Retinal pigment epithelial cell (primary cell): ENCODE data around the gene NR2F6.

ENCODE experiments used
- DNase-seq: peaks from one replicate; pipeline ENCODE4 v3.0.0-alpha.2; 2010; ENCODE audit warnings: low read depth
- H3K4me3 ChIP-seq: 2 replicates; pipeline ENCODE4 v1.5.1; 2011; ENCODE audit warnings: mild to moderate bottlenecking, low read length, control low read depth, moderate library complexity
- TF ChIP-seq, protein P1 (sequence below): conservative IDR thresholded peaks from 2 replicates; pipeline ENCODE4 v1.5.1; 2011; ENCODE audit warnings: low read depth, low read length, control low read depth, inconsistent platforms

The NR2F6 gene

DNA sequence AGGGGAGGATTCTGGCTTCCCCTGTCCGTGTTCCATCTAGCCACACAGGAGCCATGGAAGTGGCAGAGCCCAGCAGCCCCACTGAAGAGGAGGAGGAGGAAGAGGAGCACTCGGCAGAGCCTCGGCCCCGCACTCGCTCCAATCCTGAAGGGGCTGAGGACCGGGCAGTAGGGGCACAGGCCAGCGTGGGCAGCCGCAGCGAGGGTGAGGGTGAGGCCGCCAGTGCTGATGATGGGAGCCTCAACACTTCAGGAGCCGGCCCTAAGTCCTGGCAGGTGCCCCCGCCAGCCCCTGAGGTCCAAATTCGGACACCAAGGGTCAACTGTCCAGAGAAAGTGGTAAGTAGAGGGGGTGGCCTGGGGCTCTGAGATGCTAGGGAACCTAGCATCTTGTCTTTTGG is 23.0 kb upstream of the NR2F6 start:
- no peak for DNase-seq
- TF ChIP-seq, protein P1, sequence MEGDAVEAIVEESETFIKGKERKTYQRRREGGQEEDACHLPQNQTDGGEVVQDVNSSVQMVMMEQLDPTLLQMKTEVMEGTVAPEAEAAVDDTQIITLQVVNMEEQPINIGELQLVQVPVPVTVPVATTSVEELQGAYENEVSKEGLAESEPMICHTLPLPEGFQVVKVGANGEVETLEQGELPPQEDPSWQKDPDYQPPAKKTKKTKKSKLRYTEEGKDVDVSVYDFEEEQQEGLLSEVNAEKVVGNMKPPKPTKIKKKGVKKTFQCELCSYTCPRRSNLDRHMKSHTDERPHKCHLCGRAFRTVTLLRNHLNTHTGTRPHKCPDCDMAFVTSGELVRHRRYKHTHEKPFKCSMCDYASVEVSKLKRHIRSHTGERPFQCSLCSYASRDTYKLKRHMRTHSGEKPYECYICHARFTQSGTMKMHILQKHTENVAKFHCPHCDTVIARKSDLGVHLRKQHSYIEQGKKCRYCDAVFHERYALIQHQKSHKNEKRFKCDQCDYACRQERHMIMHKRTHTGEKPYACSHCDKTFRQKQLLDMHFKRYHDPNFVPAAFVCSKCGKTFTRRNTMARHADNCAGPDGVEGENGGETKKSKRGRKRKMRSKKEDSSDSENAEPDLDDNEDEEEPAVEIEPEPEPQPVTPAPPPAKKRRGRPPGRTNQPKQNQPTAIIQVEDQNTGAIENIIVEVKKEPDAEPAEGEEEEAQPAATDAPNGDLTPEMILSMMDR: no peak
- H3K4me3 ChIP-seq: no peak overlapping the region

DNA sequence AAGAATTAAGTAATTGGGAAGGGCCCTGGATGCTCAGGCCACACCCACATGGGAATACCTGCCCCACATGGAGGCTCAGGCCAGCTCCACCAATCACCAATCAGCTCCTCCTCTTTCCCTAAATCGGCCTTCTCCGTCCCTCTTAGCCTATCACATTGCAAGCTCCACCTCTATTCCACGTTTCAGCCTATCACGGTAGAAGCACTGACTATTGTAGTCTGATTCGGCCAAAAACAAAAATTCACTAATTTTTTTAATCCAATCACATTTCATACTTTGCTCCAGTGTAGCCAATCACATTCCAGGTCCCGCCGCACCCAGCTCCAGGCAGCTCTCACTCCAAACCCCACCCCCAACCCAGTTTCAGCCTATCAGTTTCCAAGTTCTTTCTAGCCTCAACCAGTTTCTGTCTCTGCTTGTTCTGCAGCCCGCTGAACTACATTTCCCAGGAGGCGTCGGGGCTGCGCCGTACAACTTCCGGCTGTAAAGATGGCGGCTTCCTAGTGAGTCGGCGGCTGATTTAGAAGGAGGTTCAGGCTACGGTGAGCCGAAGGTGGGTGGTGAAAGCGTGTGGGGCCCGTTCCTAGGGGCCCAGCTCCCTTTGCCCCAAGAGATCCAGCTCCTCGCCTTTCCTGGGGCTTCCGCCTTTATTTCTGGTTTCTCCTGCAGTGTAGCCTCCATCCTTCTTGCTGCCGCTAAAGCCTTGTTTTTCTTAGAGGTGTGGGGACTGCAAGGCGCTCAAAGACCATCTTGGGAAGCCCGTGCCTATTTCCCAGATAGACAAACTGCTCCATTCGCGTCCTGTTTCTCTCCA is 21.5 kb upstream of the NR2F6 start, which contains the start of gene BABAM1:
Gene BABAM1, plus strand, starts transcription at position 469 of the 814 bp plus-strand sequence. CDS start 1,364 bp downstream, outside the sequence.
- peak within 1 kb of the TSS; percentile 99 for H3K4me3 ChIP-seq
- TF ChIP-seq, protein P1: no peak
- peak; percentile 97 for DNase-seq

DNA sequence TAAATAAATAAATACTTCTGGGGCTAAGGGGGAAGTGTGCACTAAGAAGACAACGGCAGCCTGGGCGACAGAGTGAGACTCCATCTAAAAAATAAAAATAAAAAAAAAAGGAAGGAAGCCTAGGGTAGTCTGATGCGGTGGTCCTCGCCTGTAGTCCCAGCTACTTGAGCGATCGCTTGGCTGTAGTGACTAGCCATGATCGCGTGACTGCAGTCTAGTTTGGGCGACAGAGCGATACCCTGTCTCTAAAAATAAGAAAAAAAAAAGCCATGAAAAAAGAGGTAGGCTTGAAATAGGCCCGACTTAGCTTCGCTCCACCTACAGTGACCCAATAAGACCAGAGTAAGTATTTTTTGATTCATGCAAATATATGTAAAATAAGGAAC is 20.9 kb upstream of the NR2F6 start:
- no peak for DNase-seq
- no peak overlapping the region for H3K4me3 ChIP-seq
- TF ChIP-seq, protein P1: no peak

DNA sequence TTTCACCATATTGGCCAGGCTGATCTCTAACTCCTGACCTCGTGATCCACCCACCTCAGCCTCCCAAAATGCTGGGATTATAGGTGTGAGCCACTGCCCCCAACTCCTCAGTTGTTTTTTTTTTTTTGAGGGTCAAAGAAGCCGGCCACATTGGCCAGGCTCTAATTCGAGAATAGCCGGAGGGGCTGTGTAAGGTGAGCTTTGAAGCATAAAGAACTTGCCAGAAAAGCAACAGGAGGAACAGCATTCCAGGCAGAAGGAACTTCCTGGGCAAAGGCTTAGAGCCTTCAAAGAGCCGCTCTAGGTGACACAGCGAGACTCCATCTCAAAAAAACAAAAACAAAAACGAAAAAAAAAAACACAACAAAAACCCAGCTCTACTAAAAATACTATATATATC is 20.3 kb upstream of the NR2F6 start:
- TF ChIP-seq, protein P1: no peak
- DNase-seq: no peak
- no peak overlapping the region for H3K4me3 ChIP-seq

DNA sequence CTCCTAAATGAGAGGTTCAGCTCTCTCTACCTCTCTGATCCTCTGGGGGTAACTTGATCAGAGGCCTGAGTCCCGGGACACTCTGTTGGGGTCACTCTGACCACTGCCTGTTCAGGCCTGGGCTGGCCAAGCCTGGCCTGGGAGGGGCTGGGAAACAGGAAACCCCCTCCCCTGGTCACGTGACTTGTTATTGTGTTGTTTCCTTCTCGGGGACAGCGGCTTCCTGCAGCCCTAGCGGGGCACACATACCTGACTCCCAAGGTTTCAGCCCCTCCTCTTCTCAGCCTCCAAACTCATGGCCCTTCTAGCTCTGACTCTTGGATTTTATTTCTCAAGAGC is 18.9 kb upstream of the NR2F6 start, which contains the start of gene USHBP1:
Gene USHBP1, minus strand, starts transcription at position 105 of the 339 bp plus-strand sequence. CDS start 446 bp downstream, outside the sequence.
- H3K4me3 ChIP-seq: no peak within 1 kb of the TSS
- TF ChIP-seq, protein P1: no peak
- no peak for DNase-seq

DNA sequence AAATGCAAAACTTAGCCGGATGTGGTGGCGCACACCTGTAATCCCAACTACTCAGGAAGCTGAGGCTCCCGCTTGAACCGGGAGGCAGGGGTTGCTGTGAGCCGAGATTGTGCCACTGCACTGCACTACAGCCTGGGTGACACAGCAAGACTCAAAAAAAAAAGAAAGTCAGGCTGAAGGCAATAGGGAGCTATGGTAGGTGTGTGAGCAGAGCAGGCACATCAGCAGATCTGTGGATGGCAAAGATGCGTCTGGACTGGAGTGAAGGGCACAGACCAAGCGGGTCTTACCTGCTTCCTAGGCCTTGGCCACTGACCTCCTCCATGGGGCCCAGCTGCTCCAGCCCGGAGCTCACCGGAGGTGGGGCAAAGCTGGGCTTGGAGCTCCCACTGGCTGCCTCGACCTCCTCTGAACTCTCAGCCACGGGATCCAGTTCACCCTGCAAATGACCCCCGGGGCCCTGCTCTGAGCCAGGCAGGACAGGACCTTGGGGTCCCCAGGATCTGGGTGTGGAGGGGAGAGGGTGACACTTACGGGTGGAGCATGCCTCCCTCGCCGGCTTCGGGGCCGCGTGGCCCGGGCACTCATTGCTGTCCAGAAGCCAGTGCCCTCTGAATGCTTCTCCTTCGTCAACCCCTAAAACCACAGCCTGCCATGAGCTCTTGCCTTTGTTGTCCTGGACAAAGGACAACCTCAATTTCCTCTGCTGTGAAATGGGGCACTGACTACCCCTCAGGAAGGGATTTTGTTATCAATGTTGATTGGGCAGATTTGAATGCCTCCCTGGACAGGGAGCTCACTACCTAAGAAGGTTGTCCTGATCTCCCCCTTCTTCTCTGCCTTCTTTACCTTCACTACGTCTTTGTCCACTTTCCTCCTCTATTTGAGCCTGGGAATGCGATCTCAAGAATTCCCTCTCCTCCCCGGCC is 18.3 kb upstream of the NR2F6 start:
- no peak for DNase-seq
- no peak overlapping the region for H3K4me3 ChIP-seq

More for the DNA sequence above, 18.3 kb upstream of the NR2F6 start:
- TF ChIP-seq, protein P1: no peak
